Trophoblast cell (in vitro differentiated cells and primary cell): ENCODE results near the gene TP53BP2.
A peak's percentile ranks its signal among the peaks of the same experiment; 100 is the strongest.

Experiments
- DNase-seq, 2 donors: peaks; one replicate each; pipeline ENCODE4 v3.0.0-alpha.2; 2016
- H2AFZ ChIP-seq: 2 replicates; pipeline ENCODE4 v1.6.1; 2013; ENCODE audit warnings: low read length, moderate library complexity, mild to moderate bottlenecking; ENCODE audit not compliant: insufficient read depth, poor library complexity
- H2AK5ac ChIP-seq: 2 replicates; pipeline ENCODE4 v1.6.1; 2013; ENCODE audit warnings: mild to moderate bottlenecking, low read length
- H2BK120ac ChIP-seq: 2 replicates; pipeline ENCODE4 v1.6.1; 2013; ENCODE audit warnings: low read length, mild to moderate bottlenecking, moderate library complexity; ENCODE audit not compliant: insufficient read depth, poor library complexity
- H2BK12ac ChIP-seq: 2 replicates; pipeline ENCODE4 v1.6.1; 2013; ENCODE audit warnings: mild to moderate bottlenecking, low read length, moderate library complexity
- H2BK5ac ChIP-seq: 2 replicates; pipeline ENCODE4 v1.6.1; 2013; ENCODE audit warnings: low read length, low read depth, moderate library complexity, mild to moderate bottlenecking; ENCODE audit not compliant: poor library complexity
- H3K14ac ChIP-seq: 2 replicates; pipeline ENCODE4 v1.6.1; 2013; ENCODE audit warnings: mild to moderate bottlenecking, low read length
- H3K18ac ChIP-seq: 2 replicates; pipeline ENCODE4 v1.6.1; 2013; ENCODE audit warnings: mild to moderate bottlenecking, low read length
- H3K23ac ChIP-seq: 2 replicates; pipeline ENCODE4 v1.6.1; 2013; ENCODE audit warnings: low read length
- H3K27ac ChIP-seq: 2 replicates; pipeline ENCODE4 v1.5.1; 2013; ENCODE audit warnings: low read depth, mild to moderate bottlenecking, inconsistent platforms, low read length, moderate library complexity
- H3K27me3 ChIP-seq: 2 replicates; pipeline ENCODE4 v1.6.1; 2013; ENCODE audit warnings: inconsistent platforms, mild to moderate bottlenecking, low read length, moderate library complexity; ENCODE audit not compliant: insufficient read depth
- H3K36me3 ChIP-seq, 2 experiments: 1 replicate in 1 of 2; 2 replicates in 1 of 2; pipeline ENCODE4 v1.6.1; 2013; ENCODE audit warnings: low read length in 2 of 2, mild to moderate bottlenecking in 2 of 2, moderate library complexity in 1 of 2; ENCODE audit not compliant: insufficient read depth in 2 of 2, control insufficient read depth in 1 of 2
- H3K4ac ChIP-seq: 2 replicates; pipeline ENCODE4 v1.6.1; 2013; ENCODE audit warnings: low read depth, mild to moderate bottlenecking, low read length, moderate library complexity
- H3K4me1 ChIP-seq, 2 experiments: 1 replicate in 1 of 2; 2 replicates in 1 of 2; pipeline ENCODE4 v1.6.1; 2013; ENCODE audit warnings: low read length in 2 of 2, mild to moderate bottlenecking in 2 of 2, moderate library complexity in 1 of 2; ENCODE audit not compliant: insufficient read depth in 2 of 2, control insufficient read depth in 1 of 2
- H3K4me2 ChIP-seq: 2 replicates; pipeline ENCODE4 v1.6.1; 2013; ENCODE audit warnings: inconsistent platforms, mild to moderate bottlenecking, low read length, moderate library complexity
- H3K4me3 ChIP-seq: 2 replicates; pipeline ENCODE4 v1.5.1; 2013; ENCODE audit warnings: mild to moderate bottlenecking, low read depth, low read length, inconsistent platforms
- H3K79me1 ChIP-seq: one replicate; pipeline ENCODE4 v1.6.1; 2013; ENCODE audit warnings: low read length
- H3K79me2 ChIP-seq: 2 replicates; pipeline ENCODE4 v1.6.1; 2013; ENCODE audit warnings: low read length, mild to moderate bottlenecking; ENCODE audit not compliant: control insufficient read depth, insufficient read depth, poor library complexity
- H3K9ac ChIP-seq: 2 replicates; pipeline ENCODE4 v1.6.1; 2013; ENCODE audit warnings: mild to moderate bottlenecking, low read length
- H3K9me3 ChIP-seq: 2 replicates; pipeline ENCODE4 v1.6.1; 2013; ENCODE audit warnings: low read depth, mild to moderate bottlenecking, control low read depth, inconsistent platforms, low read length; ENCODE audit not compliant: insufficient read depth
- H4K12ac ChIP-seq: 2 replicates; pipeline ENCODE4 v1.6.1; 2013; ENCODE audit warnings: low read depth, mild to moderate bottlenecking, low read length, moderate library complexity
- H4K8ac ChIP-seq: 2 replicates; pipeline ENCODE4 v1.6.1; 2013; ENCODE audit warnings: low read depth, mild to moderate bottlenecking, low read length, moderate library complexity
- H4K91ac ChIP-seq: one replicate; pipeline ENCODE4 v1.6.1; 2013; ENCODE audit warnings: low read depth, mild to moderate bottlenecking, low read length, moderate library complexity
- WGBS: extraction: QIAGEN DNeasy Blood & Tissue Kit; methylation state at CpG from one replicate; pipeline ENCODE4 v1.1.7; 2013; ENCODE audit warnings: missing lambda C conversion rate; ENCODE audit not compliant: insufficient read length, insufficient coverage; ENCODE audit errors: extremely low coverage; 5-methylcytosine and 5-hydroxymethylcytosine counted together

Gene TP53BP2

DNA sequence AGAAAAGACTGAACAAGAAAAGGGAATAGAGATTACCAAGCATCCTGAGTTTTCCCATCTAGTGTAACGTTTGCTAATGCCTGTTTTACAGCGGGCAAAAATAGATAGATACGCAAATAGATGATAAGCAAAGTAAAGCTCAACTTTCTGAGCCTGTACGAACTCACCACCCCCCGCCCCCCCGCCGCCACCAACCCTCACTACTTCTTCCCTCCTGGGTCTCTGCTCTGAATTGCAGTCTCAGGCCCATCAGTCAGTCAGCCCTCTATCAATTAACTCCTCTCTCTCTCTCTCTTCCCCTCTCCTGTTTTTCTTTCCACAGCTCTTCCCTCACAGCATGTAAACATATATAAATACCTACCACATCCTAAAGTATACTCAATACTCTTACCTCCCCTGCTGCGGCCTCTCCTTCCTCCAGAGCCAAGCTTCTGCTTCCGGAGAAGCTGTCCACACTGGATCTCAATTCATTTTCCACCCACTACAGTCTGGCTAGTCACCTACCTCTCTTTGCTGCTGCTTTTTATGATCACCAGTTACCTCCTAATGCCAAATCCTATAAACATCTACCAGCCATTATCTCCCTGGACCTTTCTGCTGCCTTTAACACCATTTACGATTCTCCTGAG lies 68.8 kb downstream of the TP53BP2 start:
- Histone ChIP-seq H3K9ac (no peak overlapping the region), H3K27me3 (no peaks in the 10 kb centered on the region), H4K91ac (no peak overlapping the region), H2AFZ (no peak overlapping the region), H3K14ac (no peak overlapping the region), H3K23ac (no peak overlapping the region), H2AK5ac (no peak overlapping the region), H4K12ac (no peak overlapping the region), H2BK120ac (no peak overlapping the region), H2BK12ac (no peak overlapping the region), H3K27ac (peak overlapping the region; percentile 8), H3K4ac (no peak overlapping the region), H3K4me2 (no peak overlapping the region), H2BK5ac (no peak overlapping the region), H4K8ac (no peak overlapping the region), H3K4me1 (peaks cover 5 to 9% of the 10 kb centered on the region in 2 experiments), H3K79me1 (no peaks in the 10 kb centered on the region), H3K4me3 (no peak overlapping the region), H3K79me2 (no peaks in the 10 kb centered on the region), H3K9me3 (no peaks in the 10 kb centered on the region), H3K36me3 (peaks cover 37 to 51% of the 10 kb centered on the region in 2 experiments), H3K18ac (no peak overlapping the region)
- WGBS = no CpG with 5 or more reads among the region's 10 CpGs
- no peak for DNase-seq

DNA sequence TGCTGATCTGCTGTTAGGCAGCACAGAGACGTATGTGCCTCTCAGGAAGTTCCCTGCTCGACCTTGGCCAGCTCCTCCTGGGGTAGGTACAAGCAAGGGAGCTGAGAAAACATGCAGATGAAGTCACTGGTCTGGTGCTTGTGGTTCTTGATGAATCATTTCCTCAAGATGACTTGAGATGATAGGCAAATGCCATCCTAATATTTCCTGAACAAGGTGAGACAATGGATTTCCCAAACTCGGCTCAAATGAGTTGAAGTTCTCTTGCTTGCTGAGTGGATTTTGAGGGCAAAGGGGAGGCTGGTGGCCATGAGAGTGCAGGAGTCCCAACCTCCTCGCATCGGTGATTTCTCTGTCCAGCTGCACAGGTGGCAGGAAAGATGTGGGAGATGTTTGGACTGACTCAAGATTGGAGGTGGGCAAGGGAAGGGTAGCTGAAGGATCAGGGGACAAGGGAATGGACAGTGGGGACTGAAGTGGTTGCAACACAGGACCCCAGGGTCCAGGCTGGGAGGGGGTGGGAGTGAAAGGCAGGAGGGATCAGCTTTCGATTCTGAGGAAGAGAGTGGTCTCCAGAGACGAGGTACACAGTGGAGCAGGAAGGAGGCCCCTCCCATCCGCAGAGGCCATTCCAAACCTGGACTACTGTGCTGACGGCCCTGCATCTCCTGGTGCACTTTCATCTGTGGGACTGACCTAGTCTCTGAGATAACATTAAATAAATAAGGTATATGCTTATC lies 69.5 kb downstream of the TP53BP2 start:
- H3K4ac ChIP-seq = no peak overlapping the region
- no peak overlapping the region for H3K9ac ChIP-seq
- H3K4me3 ChIP-seq = no peak overlapping the region
- WGBS = no CpG with 5 or more reads among the region's 9 CpGs
- no peak overlapping the region for H2AFZ ChIP-seq
- H4K12ac ChIP-seq = no peak overlapping the region
- peaks cover 37 to 50% of the 10 kb centered on the region in 2 experiments for H3K36me3 ChIP-seq
- no peaks in the 10 kb centered on the region for H3K9me3 ChIP-seq
- DNase-seq = peak; percentile 63 to 70
- no peaks in the 10 kb centered on the region for H3K79me2 ChIP-seq
- no peak overlapping the region for H3K14ac ChIP-seq
- no peaks in the 10 kb centered on the region for H3K27me3 ChIP-seq
- no peak overlapping the region for H2AK5ac ChIP-seq
- H4K91ac ChIP-seq = no peak overlapping the region
- H2BK120ac ChIP-seq = no peak overlapping the region
- H2BK12ac ChIP-seq = no peak overlapping the region
- H3K23ac ChIP-seq = no peak overlapping the region
- no peaks in the 10 kb centered on the region for H3K79me1 ChIP-seq
- H3K4me2 ChIP-seq = no peak overlapping the region
- H3K4me1 ChIP-seq = peaks cover 5 to 14% of the 10 kb centered on the region in 2 experiments
- peak overlapping the region; percentile 4 for H3K27ac ChIP-seq
- H2BK5ac ChIP-seq = no peak overlapping the region
- peak overlapping the region; percentile 2 for H3K18ac ChIP-seq
- no peak overlapping the region for H4K8ac ChIP-seq

DNA sequence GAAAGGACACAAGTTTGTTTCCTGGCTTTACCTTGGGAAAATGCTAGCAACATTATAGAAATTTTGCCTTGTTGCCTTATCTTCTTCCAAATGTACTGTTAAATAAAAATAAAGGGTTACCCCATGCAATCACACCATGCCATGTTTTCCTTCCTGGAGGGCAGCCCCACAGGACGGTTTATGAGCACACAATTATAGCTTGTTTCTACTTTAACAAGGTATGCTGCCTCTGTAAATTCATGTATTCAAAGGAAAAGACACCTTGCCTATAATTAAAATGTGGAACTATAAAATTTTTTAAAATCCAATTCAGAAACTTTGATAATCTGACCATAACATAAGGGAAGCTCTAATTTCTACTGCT lies 70.1 kb downstream of the TP53BP2 start:
- Histone ChIP-seq H3K27ac (peak overlapping the region; percentile 2), H3K18ac (no peak overlapping the region), H2BK5ac (no peak overlapping the region), H4K91ac (no peak overlapping the region), H3K79me2 (no peaks in the 10 kb centered on the region), H3K4me3 (no peak overlapping the region), H2BK12ac (no peak overlapping the region), H3K4ac (no peak overlapping the region), H2BK120ac (no peak overlapping the region), H3K9me3 (no peaks in the 10 kb centered on the region), H3K4me1 (peaks cover 9 to 19% of the 10 kb centered on the region in 2 experiments), H3K9ac (no peak overlapping the region), H4K8ac (no peak overlapping the region), H3K23ac (no peak overlapping the region), H3K27me3 (no peaks in the 10 kb centered on the region), H2AFZ (no peak overlapping the region), H3K36me3 (peaks cover 42 to 55% of the 10 kb centered on the region in 2 experiments), H3K79me1 (peaks cover 4% of the 10 kb centered on the region), H3K14ac (no peak overlapping the region), H2AK5ac (no peak overlapping the region), H4K12ac (no peak overlapping the region), H3K4me2 (no peak overlapping the region)
- no peak for DNase-seq
- WGBS = no CpG with 5 or more reads among the region's 1 CpG

DNA sequence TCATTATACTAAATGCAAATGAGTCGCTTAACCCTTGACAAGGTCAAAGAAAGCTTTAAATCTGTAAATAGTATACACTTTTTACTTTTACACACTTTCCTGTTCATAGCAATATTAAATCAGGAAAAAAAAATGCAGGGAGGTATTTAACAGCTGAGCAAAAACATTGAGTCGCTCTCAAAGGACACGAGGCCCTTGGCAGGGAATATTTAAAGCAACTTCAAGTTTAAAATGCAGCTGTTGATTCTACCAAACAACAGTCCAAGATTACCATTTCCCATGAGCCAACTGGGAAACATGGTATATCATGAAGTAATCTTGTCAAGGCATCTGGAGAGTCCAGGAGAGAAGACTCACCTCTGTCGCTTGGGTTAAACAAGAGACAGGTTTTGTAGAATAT lies 70.7 kb downstream of the TP53BP2 start:
- no peak overlapping the region for H2AK5ac ChIP-seq
- no peak overlapping the region for H4K12ac ChIP-seq
- H3K4ac ChIP-seq = no peak overlapping the region
- no peak overlapping the region for H3K4me2 ChIP-seq
- H3K14ac ChIP-seq = no peak overlapping the region
- no CpG with 5 or more reads among the region's 4 CpGs for WGBS
- no peaks in the 10 kb centered on the region for H3K27me3 ChIP-seq
- H3K79me2 ChIP-seq = no peaks in the 10 kb centered on the region
- no peak overlapping the region for H2BK120ac ChIP-seq
- H2BK5ac ChIP-seq = no peak overlapping the region
- H4K91ac ChIP-seq = no peak overlapping the region
- no peak overlapping the region for H3K9ac ChIP-seq
- peaks cover 4% of the 10 kb centered on the region for H3K79me1 ChIP-seq
- H3K9me3 ChIP-seq = no peaks in the 10 kb centered on the region
- H3K4me1 ChIP-seq = peaks cover 9 to 21% of the 10 kb centered on the region in 2 experiments
- H3K23ac ChIP-seq = no peak overlapping the region
- H2AFZ ChIP-seq = no peak overlapping the region
- H3K36me3 ChIP-seq = peaks cover 41 to 55% of the 10 kb centered on the region in 2 experiments
- H3K4me3 ChIP-seq = no peak overlapping the region
- no peak overlapping the region for H3K27ac ChIP-seq
- H4K8ac ChIP-seq = no peak overlapping the region
- H3K18ac ChIP-seq = no peak overlapping the region
- H2BK12ac ChIP-seq = no peak overlapping the region
- DNase-seq = no peak
